RPMI8226 (cell line): ENCODE measurements around the gene OPRM1.
"Not testable (repeated sequence)": the region's sequence is repeated elsewhere in the genome, so short reads cannot be mapped to it uniquely, and the experiment has no call there.

Experiments used
- DNase-seq: peaks from one replicate; pipeline ENCODE4 v3.0.0-alpha.2; 2015

The OPRM1 gene

GRCh38 chr6:154154389-154154967 lies 115.4 kb downstream of the OPRM1 start:
- peak; percentile 66 for DNase-seq

DNA sequence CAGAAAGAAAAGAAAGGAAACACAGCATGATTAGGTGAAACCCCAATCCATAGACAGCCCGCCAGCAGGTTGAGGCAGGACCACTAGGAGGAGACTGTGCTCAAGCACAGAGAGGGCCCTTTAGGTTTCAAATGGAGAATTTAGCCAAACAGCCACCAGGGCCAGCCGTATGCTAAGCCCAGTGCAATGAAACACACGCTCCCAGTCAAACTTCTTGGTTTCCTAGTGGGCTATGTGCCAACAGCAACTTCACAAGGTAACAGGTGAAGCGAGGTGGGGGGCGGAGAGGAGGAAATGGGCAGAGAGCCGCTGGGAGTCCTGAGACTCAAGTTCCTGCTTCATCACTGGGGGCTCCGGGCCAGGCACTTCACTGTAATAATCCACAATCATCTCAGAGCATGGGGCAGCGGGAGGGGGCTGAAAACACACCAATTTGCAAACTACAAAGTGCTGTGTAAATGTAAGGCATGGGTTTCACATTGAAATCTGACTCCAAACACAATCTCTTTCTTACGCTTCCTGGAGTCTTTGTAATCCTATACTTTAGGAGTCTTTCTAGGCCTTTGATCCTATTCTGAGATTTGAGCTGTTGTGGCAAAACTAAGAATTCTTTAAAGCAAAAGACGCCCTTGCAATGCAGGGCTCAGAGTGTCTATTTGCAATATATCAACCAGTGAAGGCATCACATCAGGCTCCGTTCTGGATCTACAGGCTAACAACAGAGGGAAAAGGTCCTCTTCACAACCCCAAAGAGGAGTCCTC lies 117.3 kb downstream of the OPRM1 start:
- peak; percentile 82 for DNase-seq

DNA sequence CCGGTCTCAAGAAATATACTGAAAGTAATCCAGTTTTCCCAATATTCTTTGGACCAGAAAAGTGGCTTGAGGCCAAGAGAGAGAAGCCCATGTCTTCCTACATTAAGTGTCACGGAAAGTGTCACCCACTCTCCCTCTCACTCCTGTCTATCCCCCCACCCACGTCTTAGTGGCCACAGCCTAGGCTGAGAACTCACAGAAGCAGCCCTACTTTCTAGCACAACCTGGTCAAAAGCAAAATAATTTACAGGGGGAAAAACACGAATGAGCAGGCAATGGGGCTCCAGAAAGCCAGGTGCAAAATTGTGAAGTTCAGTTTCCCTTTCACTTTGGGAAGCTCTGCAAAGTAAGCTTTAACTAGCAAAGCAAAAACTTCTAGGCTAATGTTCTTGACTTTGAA lies 118.0 kb downstream of the OPRM1 start:
- peak; percentile 70 for DNase-seq

GRCh38 chr6:154157706-154158105 lies 118.7 kb downstream of the OPRM1 start:
- peak; percentile 53 for DNase-seq

DNA sequence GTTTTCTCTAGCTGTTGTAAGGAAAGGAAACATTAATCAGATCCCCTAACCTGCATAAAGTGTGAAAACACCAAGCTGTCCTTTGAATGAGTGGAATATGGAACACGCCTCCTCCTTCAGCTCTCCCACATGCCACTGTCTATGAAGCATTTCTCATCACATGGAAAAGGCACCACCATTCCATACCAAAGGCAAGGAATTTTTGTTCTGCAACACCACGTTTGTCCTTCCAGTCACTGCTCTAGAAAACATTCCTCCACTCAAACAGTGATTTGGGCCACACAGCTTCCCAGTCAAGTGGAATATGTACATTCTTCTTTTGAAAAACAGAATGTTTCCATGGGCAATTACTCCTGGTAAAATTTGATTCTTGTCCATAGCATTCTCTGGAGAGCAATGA lies 120.1 kb downstream of the OPRM1 start:
- DNase-seq: no peak

GRCh38 chr6:154161689-154162088 lies 122.6 kb downstream of the OPRM1 start:
- DNase-seq: peak; percentile 83

- DNase-seq: peak; percentile 78
Observed at GRCh38 chr6:154164397-154164796, 125.4 kb downstream of the OPRM1 start.

DNA sequence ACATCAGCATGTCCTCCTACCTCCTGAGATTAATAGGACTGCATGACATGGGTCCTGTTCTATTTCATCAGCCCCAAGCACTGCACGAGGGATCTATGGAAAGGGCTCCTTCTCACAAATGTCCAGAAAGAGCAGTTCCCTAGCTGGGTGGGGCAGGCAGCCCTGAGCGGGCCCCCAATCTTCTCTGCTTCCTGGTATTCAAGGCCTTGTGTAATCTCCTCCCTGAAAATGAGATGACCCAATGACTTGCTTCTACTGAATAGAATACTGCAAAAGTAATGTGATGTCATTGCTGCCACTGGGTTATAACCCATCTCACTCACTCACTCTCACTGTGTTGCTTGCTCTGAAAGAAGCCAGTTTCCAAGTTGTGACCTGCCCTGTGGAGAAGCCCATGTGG lies 126.4 kb downstream of the OPRM1 start:
- DNase-seq: no peak

GRCh38 chr6:154166140-154166539 lies 127.1 kb downstream of the OPRM1 start:
- DNase-seq: peak; percentile 23

DNA sequence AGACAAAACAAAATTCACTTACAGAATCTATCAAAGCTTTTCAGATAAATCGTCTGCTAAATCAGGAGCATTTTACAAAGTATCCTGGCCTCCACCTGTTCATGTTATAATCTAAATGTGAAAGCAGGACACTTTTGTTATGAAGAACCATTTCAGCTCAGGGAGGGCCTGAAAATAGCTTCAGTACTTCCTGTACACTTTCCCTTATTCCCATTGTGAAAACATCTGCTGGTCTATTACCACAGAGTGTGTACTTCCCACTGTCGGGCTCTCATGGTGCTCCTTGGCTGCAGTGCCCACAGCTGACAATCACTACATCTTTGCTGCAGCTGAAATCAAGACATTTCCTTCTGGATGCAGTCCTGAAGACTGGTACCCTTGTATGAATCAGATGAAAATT lies 128.1 kb downstream of the OPRM1 start:
- no peak for DNase-seq

DNA sequence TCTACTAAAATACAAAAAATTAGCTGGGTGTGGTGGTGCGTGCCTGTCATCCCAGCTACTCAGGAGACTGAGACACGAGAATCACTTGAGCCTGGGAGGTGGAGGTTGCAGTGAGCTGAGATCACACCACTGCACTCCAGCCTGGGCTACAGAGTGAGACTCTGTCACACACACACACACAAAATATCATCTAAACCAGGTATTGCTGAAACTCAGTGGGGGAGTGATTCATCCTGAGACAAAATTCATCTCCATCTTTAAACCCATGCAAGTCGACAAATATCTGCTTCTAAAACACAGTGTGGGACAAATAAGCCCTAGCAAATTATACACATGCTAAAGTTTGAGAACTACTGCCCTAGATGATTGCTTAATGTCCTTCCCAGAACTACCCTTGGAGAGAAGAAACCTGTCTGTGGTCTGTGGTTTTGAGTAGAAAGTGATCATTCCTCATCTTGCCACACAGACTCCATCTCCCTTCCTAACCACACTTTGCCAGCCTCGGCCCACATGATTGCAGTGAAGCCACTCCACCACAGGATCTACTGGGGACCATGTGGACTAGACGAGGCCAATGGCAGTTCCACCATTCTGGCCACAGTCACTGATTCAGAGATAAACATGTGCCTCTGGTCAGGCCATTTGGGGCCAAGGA lies 130.3 kb downstream of the OPRM1 start:
- DNase-seq: no peak

- no peak for DNase-seq
Observed at GRCh38 chr6:154170106-154170505, 131.1 kb downstream of the OPRM1 start.

GRCh38 chr6:154172393-154172792 lies 133.4 kb downstream of the OPRM1 start:
- DNase-seq: not testable (repeated sequence)

DNA sequence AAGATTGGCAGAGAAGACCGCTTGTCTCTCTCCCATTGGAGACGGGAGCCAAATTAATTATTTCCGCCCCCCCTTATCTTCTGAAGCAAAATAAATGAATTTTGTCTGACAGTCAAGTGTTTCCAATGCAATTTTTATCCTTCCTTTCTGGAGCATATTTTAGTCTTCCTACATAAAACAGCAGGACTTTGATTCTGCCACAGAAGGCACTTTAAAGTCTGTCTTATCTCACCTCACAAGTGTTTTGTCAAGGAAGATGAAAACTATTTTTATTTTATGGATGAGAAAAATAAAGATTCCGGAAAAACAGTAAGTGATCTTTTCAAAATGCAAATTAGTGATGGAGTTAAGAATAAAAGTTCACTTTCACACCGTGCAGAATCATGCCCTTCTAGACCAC lies 140.4 kb downstream of the OPRM1 start:
- no peak for DNase-seq

DNA sequence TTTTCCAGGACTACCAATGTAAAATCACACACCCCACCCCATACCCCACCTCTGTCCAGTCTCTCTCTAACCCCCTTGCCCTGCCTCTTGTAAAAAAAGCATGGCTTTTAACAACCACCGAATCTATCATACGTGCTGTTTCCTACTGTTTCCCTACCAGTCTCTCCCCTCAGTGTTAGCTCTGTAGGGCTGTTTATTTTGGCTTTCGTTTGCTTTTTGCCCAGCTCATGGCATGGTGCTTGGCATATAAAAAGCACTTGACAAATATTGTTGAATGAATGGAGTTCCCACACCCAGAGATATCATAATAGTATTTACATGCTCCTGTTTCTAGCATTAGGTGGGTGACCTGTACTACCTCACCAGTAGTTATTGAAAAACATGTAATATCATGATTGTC lies 148.2 kb downstream of the OPRM1 start:
- no peak for DNase-seq

DNA sequence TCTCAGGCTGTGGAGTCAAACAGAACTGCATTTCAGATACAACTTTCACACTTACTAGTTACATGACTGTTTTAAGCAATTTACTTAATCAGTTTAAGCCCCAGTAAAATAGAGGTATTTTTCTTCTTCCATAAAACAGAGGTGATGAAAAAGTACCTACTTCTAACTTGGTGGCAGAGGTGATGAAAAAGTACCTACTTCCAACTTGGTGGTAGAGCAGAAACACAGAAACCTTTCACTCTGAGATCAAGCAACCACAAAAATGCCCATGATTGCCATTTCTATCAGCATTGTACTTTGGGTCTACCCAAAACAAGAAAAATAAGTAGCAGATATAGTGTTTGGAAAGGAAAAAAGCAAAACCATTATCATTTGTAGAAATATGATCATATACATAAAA lies 148.7 kb downstream of the OPRM1 start:
- no peak for DNase-seq

- DNase-seq: no peak
Observed at GRCh38 chr6:154196333-154196885, 157.4 kb downstream of the OPRM1 start.

- peak; percentile 48 for DNase-seq
Observed at GRCh38 chr6:154197196-154197860, 158.3 kb downstream of the OPRM1 start.

- DNase-seq: not testable (repeated sequence)
Observed at GRCh38 chr6:154201688-154202087, 162.6 kb downstream of the OPRM1 start.

GRCh38 chr6:154202339-154202738 lies 163.3 kb downstream of the OPRM1 start:
- peak; percentile 10 for DNase-seq

DNA sequence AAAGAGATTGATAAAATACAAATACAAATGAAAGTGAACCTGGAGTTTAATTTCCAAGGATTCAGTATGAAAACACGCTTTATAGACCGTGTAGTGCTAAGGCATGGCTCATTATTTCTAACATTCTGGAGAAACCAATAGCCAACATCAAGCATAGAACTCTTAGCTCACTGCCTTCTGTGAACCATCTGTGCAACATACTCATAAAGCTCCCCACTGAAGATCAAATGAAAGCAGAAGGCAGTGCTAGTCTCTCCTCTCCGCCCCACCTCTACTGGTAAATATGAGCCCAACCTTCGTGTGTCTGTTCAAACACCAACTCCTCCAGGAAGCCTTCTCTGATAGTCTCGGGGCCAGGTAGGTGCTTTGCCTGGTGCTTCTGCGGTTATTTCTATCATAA lies 163.9 kb downstream of the OPRM1 start:
- DNase-seq: no peak

DNA sequence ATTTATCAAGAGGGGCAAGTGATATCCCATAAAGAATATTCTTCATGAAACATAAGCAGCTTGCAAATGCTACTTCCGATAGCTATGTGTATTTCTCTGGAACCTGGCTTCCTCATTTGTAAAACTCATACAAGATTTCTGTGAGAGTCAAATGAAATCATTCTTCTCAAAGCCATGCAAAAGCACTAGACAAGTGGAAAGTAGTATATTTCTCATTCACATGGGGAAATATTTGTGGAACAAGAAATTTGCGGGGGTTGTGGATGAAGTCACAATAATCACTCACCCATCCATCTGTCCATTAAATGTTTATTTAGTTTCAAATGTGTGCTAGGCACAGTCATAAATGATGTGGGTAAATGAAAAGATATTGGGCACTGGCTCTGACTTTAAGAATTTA lies 167.1 kb downstream of the OPRM1 start:
- no peak for DNase-seq

GRCh38 chr6:154206996-154207395 lies 168.0 kb downstream of the OPRM1 start:
- DNase-seq: no peak
